Stimulated activated CD4-positive, alpha-beta T cell treated with anti-CD3 and anti-CD28 coated beads, Interleukin-1b, Interleukin-23, amount 100 ng/mL, for 24 hours (primary cell): ENCODE results near the gene INTS1.
"Not testable (repeated sequence)": the region's sequence is repeated elsewhere in the genome, so short reads cannot be mapped to it uniquely, and the experiment has no call there.

Experiments used
- DNase-seq, 4 experiments: peaks; one replicate each; pipeline ENCODE4 v3.0.0-alpha.2; 2020; ENCODE audit warnings: low read depth in 4 of 4, low spot score in 1 of 4

INTS1 gene

GRCh38 chr7:1449501-1449900 lies 54.7 kb downstream of the INTS1 start:
- no peak for DNase-seq

- no peak for DNase-seq
Measured at GRCh38 chr7:1448958-1449357, 55.2 kb downstream of the INTS1 start.

GRCh38 chr7:1447551-1448244 lies 56.5 kb downstream of the INTS1 start:
- no peak for DNase-seq

GRCh38 chr7:1447112-1447511 lies 57.1 kb downstream of the INTS1 start:
- no peak for DNase-seq

GRCh38 chr7:1446620-1447032 lies 57.6 kb downstream of the INTS1 start:
- DNase-seq, result no peak

GRCh38 chr7:1446026-1446425 lies 58.2 kb downstream of the INTS1 start:
- not testable (repeated sequence) for DNase-seq

- DNase-seq, result no peak
Measured at GRCh38 chr7:1445341-1445740, 58.8 kb downstream of the INTS1 start.

- no peak for DNase-seq
Measured at GRCh38 chr7:1444925-1445322, 59.3 kb downstream of the INTS1 start.

- no peak for DNase-seq
Measured at GRCh38 chr7:1444214-1444924, 59.8 kb downstream of the INTS1 start.

- DNase-seq, result not testable (repeated sequence)
Measured at GRCh38 chr7:1443587-1444200, 60.5 kb downstream of the INTS1 start.

- no peak for DNase-seq
Measured at GRCh38 chr7:1442355-1443124, 61.6 kb downstream of the INTS1 start.

GRCh38 chr7:1441615-1442354 lies 62.4 kb downstream of the INTS1 start:
- DNase-seq, result no peak

- no peak for DNase-seq
Measured at GRCh38 chr7:1440620-1441019, 63.6 kb downstream of the INTS1 start.

- DNase-seq, result no peak
Measured at GRCh38 chr7:1439373-1440363, 64.5 kb downstream of the INTS1 start.

GRCh38 chr7:1438821-1439220 lies 65.4 kb downstream of the INTS1 start:
- DNase-seq, result no peak

GRCh38 chr7:1438208-1438607 lies 66.0 kb downstream of the INTS1 start:
- DNase-seq, result no peak

- DNase-seq, result no peak
Measured at GRCh38 chr7:1437155-1437880, 66.9 kb downstream of the INTS1 start.

GRCh38 chr7:1436608-1437007 lies 67.6 kb downstream of the INTS1 start:
- DNase-seq, result no peak
